Loucy (cell line): ENCODE measurements around the gene CFAP206.

Source experiments
- CTCF ChIP-seq: fragments of 200-600 bp; sonication (generic); conservative IDR thresholded peaks from 2 replicates; pipeline ENCODE4 v1.5.1; 2014; ENCODE audit warnings: mild to moderate bottlenecking, antibody characterized with exemption, low read length
- EZH2phosphoT487 ChIP-seq: fragments of 200-600 bp; IDR thresholded peaks from 2 replicates; pipeline ENCODE4 v1.6.1; 2018; ENCODE audit warnings: antibody characterized with exemption, mild to moderate bottlenecking, moderate library complexity, borderline replicate concordance

GRCh38 chr6:87504441-87504840 lies 96.7 kb downstream of the CFAP206 start:
- no peak for TF ChIP-seq CTCF
- no peak for TF ChIP-seq EZH2phosphoT487
